Peyer's patch (tissue), 4 donors: ENCODE data around the gene GJA5. TPM values are rescaled to one million over a fixed set of nuclear protein-coding genes. Genes with fewer than 3 reads are reported as not detected.

Source experiments
- DNase-seq, 3 donors: peaks; one replicate each; pipeline ENCODE4 v3.0.0-alpha.2; 2017 to 2019
- H3K27ac ChIP-seq, 4 donors: fragments of 200-600 bp; sonication (generic); one replicate each; pipeline ENCODE4 v1.5.1; 2016 to 2019
- H3K27me3 ChIP-seq, 2 donors: fragments of 200-600 bp; sonication (generic); one replicate each; pipeline ENCODE4 v1.5.1; 2019
- H3K36me3 ChIP-seq, 3 donors: fragments of 200-600 bp; sonication (generic); one replicate each; pipeline ENCODE4 v1.5.1; 2016 to 2019
- H3K4me1 ChIP-seq, 4 donors: fragments of 200-600 bp; sonication (generic); one replicate each; pipeline ENCODE4 v1.5.1; 2016 to 2019
- H3K4me3 ChIP-seq, 4 donors: fragments of 200-600 bp; sonication (generic); 1 replicate in 3 of 4; 2 replicates in 1 of 4; pipeline ENCODE4 v1.5.1; 2016 to 2019; ENCODE audit warnings: mild to moderate bottlenecking in 1 of 4
- H3K9me3 ChIP-seq, 4 donors: fragments of 200-600 bp; sonication (generic); one replicate each; pipeline ENCODE4 v1.5.1; 2016 to 2019; ENCODE audit warnings: mild to moderate bottlenecking in 1 of 4
- POLR2A ChIP-seq, 2 donors: fragments of 450-650 bp; IDR thresholded peaks; one replicate each; pipeline ENCODE4 v1.5.1; 2017; ENCODE audit warnings: antibody characterized with exemption in 2 of 2, mild to moderate bottlenecking in 2 of 2, moderate library complexity in 2 of 2
- total RNA-seq, 4 donors: library from RNA; depleted of rRNA; stranded (reverse); fragments of >200 nt; gene quantifications; one replicate each; pipeline ENCODE4 v1.1.0, GENCODE V29; 2016
- TF ChIP-seq, protein P1 (sequence below), 6 experiments: fragments of 450-650 bp in 4 of 6; fragments of 200-600 bp in 2 of 6; sonication (generic) in 1 of 6; IDR thresholded peaks; one replicate each; pipeline ENCODE4 v1.5.1; 2017 to 2019; ENCODE audit warnings: antibody characterized with exemption in 6 of 6, mild to moderate bottlenecking in 3 of 6, moderate library complexity in 1 of 6

The GJA5 gene
- total RNA-seq, 4 donors from 2014 or later: 0.70 to 4.1 (median 2.8) TPM

DNA sequence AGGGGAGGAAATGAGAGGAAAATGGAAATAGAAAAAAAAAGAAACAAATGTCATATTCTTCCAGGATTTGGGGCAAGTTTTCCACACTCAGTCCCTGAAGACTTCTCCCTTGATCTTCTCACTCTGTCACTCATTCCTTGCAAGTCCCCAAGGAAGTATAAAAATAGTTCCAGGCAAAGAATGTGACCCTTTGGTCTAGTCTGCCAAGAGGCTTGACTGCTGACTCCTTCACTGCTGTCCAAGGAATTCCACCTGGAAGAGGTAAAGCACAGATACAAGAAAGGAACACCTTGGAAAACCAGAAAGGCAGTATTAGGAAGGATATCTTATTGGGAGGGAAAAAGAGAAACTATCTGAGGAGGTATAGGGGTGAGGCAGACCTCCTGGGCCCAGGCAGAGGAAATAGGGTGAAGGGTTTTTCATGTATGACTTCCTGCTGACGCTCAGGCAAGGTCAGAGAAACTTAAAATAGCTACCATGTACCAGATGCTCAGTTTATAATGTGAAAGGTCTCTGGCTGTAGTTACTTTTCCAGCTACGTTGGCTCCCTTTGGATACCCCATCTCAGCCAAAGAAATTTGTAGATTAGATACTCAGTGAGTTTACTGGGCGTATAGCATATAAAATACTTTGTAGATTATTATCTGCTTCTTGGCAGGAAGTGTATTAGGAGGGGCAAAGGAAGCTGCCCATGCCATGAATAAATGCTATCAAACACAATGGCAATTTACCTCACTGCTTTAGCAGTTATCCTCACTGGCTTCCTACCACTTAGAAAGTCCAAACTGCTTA lies 2.0 kb upstream of the GJA5 start:
- TF ChIP-seq POLR2A (IDR thresholded peaks at IDR 0.05): no peak
- TF ChIP-seq, protein P1, sequence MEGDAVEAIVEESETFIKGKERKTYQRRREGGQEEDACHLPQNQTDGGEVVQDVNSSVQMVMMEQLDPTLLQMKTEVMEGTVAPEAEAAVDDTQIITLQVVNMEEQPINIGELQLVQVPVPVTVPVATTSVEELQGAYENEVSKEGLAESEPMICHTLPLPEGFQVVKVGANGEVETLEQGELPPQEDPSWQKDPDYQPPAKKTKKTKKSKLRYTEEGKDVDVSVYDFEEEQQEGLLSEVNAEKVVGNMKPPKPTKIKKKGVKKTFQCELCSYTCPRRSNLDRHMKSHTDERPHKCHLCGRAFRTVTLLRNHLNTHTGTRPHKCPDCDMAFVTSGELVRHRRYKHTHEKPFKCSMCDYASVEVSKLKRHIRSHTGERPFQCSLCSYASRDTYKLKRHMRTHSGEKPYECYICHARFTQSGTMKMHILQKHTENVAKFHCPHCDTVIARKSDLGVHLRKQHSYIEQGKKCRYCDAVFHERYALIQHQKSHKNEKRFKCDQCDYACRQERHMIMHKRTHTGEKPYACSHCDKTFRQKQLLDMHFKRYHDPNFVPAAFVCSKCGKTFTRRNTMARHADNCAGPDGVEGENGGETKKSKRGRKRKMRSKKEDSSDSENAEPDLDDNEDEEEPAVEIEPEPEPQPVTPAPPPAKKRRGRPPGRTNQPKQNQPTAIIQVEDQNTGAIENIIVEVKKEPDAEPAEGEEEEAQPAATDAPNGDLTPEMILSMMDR (IDR thresholded peaks at IDR 0.05): no peak
- Histone ChIP-seq H3K4me1 (peaks cover 0 to 4% (median 0%) of the 10 kb centered on the region in 4 donors), H3K27me3 (no peaks in the 10 kb centered on the region), H3K36me3 (no peaks in the 10 kb centered on the region), H3K9me3 (no peaks in the 10 kb centered on the region), H3K27ac (peak overlapping the region in 1 of 4 donors; percentile 23), H3K4me3 (no peak overlapping the region)
- DNase-seq: no peak

DNA sequence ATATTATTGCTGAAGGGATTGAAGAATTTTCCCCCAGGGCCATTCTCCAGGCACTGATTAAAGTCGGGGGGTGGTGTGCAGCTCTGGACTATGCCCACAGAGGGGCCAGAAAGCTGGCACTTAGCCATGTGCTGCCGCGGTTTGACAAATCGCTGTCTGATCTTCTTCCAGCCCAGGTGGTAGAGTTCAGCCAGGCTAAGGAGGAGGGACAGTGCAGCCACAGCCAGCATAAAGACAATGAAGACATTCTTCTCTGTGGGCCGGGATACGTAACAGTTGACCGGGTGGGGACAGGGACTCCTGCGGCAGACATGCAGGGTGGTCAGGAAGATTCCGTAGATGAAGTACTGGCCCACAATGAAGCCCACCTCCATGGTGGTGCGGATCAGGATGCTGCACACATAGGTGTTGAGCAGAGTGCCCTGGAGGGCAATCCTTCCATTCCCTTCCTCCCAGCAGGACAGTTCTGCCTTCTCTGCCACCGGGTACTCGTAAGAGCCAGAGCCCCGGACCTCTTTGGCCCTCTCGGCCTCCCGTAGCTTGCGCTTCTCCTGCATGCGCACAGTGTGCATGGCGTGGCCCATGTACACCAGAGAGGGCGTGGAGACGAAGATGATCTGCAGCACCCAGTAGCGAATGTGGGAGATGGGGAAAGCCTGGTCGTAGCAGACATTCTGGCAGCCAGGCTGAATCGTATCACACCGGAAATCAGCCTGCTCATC lies 1.9 kb downstream of the GJA5 start:
- no peak for DNase-seq
- H3K4me1 ChIP-seq: peaks cover 0 to 4% (median 0%) of the 10 kb centered on the region in 4 donors
- no peaks in the 10 kb centered on the region for H3K36me3 ChIP-seq
- H3K27me3 ChIP-seq: no peaks in the 10 kb centered on the region
- H3K4me3 ChIP-seq: no peak overlapping the region
- H3K9me3 ChIP-seq: no peaks in the 10 kb centered on the region
- TF ChIP-seq, protein P1 (IDR thresholded peaks at IDR 0.05): no peak
- no peak for TF ChIP-seq POLR2A (IDR thresholded peaks at IDR 0.05)
- no peak overlapping the region for H3K27ac ChIP-seq

DNA sequence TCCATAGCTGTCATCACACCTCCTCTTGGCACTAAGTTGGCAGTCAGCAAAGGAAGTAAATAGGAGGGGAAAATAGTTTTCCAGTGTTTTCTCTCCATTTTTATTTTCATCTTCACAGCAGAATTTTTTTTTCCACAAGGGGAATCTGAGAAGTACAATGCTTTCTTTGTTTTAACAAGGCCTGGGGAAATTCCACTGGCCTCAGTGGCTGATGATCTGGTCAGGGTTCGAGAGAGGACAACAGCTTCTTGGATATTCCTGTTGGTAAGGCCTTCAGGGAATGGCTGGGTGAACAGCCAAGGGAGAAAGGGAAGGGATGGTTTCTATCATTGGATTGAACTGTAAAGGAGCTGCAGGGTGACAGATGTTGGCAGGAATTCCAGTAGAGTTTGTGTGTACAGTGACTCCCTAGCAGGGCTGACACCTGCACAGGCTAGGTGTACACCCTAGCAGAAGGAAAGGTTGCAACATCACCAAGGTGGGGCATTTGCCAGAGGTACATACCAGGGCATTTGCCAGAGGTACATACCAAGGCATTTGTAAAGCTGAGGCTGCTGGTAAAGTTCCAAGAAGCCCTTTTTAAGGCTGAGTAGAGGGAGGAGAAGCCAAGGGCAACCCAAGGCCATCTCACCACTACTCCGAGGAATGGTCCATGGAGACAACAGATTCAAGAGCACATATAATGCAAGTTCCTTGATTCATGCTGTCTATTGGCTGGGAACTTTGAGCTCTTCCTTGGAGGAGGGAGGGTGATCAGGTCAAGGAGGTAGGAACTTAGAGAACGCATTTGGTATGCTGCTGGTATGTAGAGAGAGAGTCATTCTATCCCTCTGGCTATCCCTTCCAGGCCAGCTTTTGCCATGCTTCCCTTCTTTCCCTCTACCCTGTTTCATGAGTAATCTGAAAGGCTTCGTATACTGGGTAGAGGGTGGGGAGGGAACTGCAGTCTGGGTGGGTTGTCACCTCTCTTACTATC lies 3.1 kb downstream of the GJA5 start:
- TF ChIP-seq POLR2A (IDR thresholded peaks at IDR 0.05): no peak
- TF ChIP-seq, protein P1 (IDR thresholded peaks at IDR 0.05): no peak
- no peaks in the 10 kb centered on the region for H3K36me3 ChIP-seq
- no peak overlapping the region for H3K27ac ChIP-seq
- H3K4me1 ChIP-seq: peaks cover 0 to 3% (median 0%) of the 10 kb centered on the region in 4 donors
- H3K27me3 ChIP-seq: no peaks in the 10 kb centered on the region
- DNase-seq: no peak
- no peak overlapping the region for H3K4me3 ChIP-seq
- H3K9me3 ChIP-seq: no peaks in the 10 kb centered on the region

DNA sequence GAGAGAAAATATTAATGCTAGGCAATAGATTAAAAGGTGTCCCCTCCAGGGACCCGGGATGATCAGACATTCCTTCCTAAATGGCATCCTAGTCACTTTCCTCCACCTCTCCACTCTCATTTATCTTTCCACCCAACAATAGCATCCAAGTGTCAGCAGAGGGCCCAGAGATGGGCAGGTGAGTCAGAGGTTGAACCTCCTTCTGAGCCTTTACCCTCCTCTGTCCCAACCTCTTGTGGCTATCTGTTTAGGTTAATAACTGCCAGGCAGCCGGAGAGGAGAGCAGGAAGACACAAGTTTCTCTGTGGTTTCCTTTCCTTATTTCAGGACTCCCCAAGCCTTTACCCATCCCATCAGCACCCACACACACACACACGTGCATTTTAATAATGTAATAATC lies 4.1 kb downstream of the GJA5 start:
- DNase-seq: no peak
- Histone ChIP-seq H3K27ac (no peak overlapping the region), H3K36me3 (no peaks in the 10 kb centered on the region), H3K9me3 (no peaks in the 10 kb centered on the region), H3K4me1 (no peaks in the 10 kb centered on the region), H3K27me3 (no peaks in the 10 kb centered on the region), H3K4me3 (no peak overlapping the region)
- TF ChIP-seq, protein P1 (IDR thresholded peaks at IDR 0.05): no peak
- no peak for TF ChIP-seq POLR2A (IDR thresholded peaks at IDR 0.05)

DNA sequence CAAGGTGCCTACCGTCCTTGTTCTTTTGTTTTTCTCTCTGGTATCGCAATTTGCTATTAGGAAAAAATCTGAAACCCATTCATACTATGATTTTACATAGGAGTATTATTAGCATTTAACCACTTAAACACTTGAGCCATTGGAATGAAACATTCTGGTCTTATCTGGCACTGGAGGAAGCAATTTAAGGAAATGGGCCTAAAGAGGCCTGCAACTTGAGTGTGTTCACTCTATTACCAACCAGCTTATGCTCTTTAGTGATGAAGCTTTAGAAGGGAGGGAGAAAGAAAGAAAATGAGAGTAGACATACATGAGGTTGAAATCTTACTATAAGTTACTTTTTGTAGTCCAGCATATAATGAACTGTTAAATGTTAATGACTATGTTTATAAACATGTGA lies 5.7 kb downstream of the GJA5 start:
- DNase-seq: no peak
- H3K4me3 ChIP-seq: no peak overlapping the region
- no peak overlapping the region for H3K27ac ChIP-seq
- TF ChIP-seq, protein P1 (IDR thresholded peaks at IDR 0.05): no peak
- no peaks in the 10 kb centered on the region for H3K36me3 ChIP-seq
- no peaks in the 10 kb centered on the region for H3K9me3 ChIP-seq
- H3K27me3 ChIP-seq: no peaks in the 10 kb centered on the region
- H3K4me1 ChIP-seq: no peaks in the 10 kb centered on the region
